ENCODE data around the gene CDC40. TPM values are rescaled to one million over a fixed set of nuclear protein-coding genes. Genes with fewer than 3 reads are reported as not detected.

CDC40 gene
- polyA plus RNA-seq, 1 of the 3 experiments (the other 2 are of a cell fraction): 7.4 TPM

GRCh38 chr6:110246378-110246777 lies 66.2 kb downstream of the CDC40 start (continued):
- TF ChIP-seq REST (IDR thresholded peaks at IDR 0.05; ENCODE audit: low read depth, low read length): no peak
- TF ChIP-seq ELF1 (IDR thresholded peaks at IDR 0.05): no peak

- no peaks in the 10 kb centered on the region for H4K20me1 ChIP-seq (ENCODE audit: insufficient read depth)
- no peak overlapping the region for H3K4me3 ChIP-seq (ENCODE audit: low read depth in 2 of 2, low read length in 1 of 2)
- POLR2A ChIA-PET: no interaction called here
- WGBS (ENCODE audit: low lambda C conversion rate): 97% methylated on average over 3 of the region's 3 CpGs
- CTCF ChIA-PET: no interaction called here
- no peak overlapping the region for H3K4me2 ChIP-seq
- H3F3A ChIP-seq (replicated peaks; ENCODE audit: insufficient read depth): no peaks in the 10 kb centered on the region
- H3K27me3 ChIP-seq (ENCODE audit: insufficient read depth): no peaks in the 10 kb centered on the region
- H3K9me2 ChIP-seq: no peaks in the 10 kb centered on the region
- no peaks in the 10 kb centered on the region for H3K9me3 ChIP-seq
- no peak overlapping the region for H3K27ac ChIP-seq (ENCODE audit: low read depth in 2 of 2, low read length in 1 of 2)
- DNase-seq: no peak
- no peaks in the 10 kb centered on the region for H3K4me1 ChIP-seq (ENCODE audit: control insufficient read depth in 1 of 2, insufficient read depth in 2 of 2, low read depth in 1 of 2, low read length in 1 of 2)
- H2AFZ ChIP-seq (ENCODE audit: low read depth): no peak overlapping the region
- H3K79me2 ChIP-seq (ENCODE audit: insufficient read depth): no peaks in the 10 kb centered on the region
- TF ChIP-seq PBX3 (IDR thresholded peaks at IDR 0.05) (no peak), USF2 (IDR thresholded peaks at IDR 0.05; ENCODE audit: borderline replicate concordance, low read depth, low read length) (no peak), ELF1 (IDR thresholded peaks at IDR 0.05) (no peak), RXRA (IDR thresholded peaks at IDR 0.05; ENCODE audit: borderline replicate concordance, low read depth) (no peak), MXI1 (IDR thresholded peaks at IDR 0.05; ENCODE audit: low read depth, low read length) (no peak), RCOR1 (IDR thresholded peaks at IDR 0.05; ENCODE audit: low read length) (no peak), CHD2 (IDR thresholded peaks at IDR 0.05; ENCODE audit: low read length, partially characterized antibody) (no peak), RFX5 (IDR thresholded peaks at IDR 0.05; ENCODE audit: low read length) (no peak), GATA2 (CRISPR knock-in tag; IDR thresholded peaks at IDR 0.05) (no peak), MEF2A (IDR thresholded peaks at IDR 0.05; ENCODE audit: borderline replicate concordance, low read depth) (no peak), NRF1 (IDR thresholded peaks at IDR 0.05; ENCODE audit: low read depth, low read length) (no peak), SMC3 (IDR thresholded peaks at IDR 0.05; ENCODE audit: low read depth, low read length) (no peak), TAF1 (IDR thresholded peaks at IDR 0.05; ENCODE audit: borderline replicate concordance, low read depth, low read length) (no peak), FOXM1 (IDR thresholded peaks at IDR 0.05; ENCODE audit: low read depth) (no peak), TCF12 (IDR thresholded peaks at IDR 0.05) (no peak)
- H3K9ac ChIP-seq: no peak overlapping the region
- no peaks in the 10 kb centered on the region for H3K36me3 ChIP-seq (replicated peaks in 1 of 2; ENCODE audit: control insufficient read depth in 1 of 2, insufficient read depth in 2 of 2, low read length in 1 of 2)
Measured at GRCh38 chr6:110246900-110247546, 66.8 kb downstream of the CDC40 start.

Measured in SK-N-SH (cell line).